Stimulated activated naive B cell treated with anti-CD40 and anti-IgM and Interleukin-4, amounts not matched to agents 10 μg/mL and 1 μg/mL and 100 μg/mL, for 72 hours (primary cell): ENCODE measurements around the gene KCNQ4.

ENCODE experiments used
- ATAC-seq, 2 donors: fragments of 150-1000 bp; cut with Tn5 transposase; replicated peaks; 2 replicates each; pipeline ENCODE4 v1.10.0; 2021; ENCODE audit warnings: moderate library complexity in 1 of 2
- DNase-seq: peaks from one replicate; pipeline ENCODE4 v3.0.0; 2021
- H3K27ac Mint-ChIP-seq: one replicate; pipeline ENCODE4 v1.8.0; 2022; ENCODE audit warnings: mild to moderate bottlenecking, mixed read lengths
- H3K27me3 Mint-ChIP-seq, 2 donors: one replicate each; pipeline ENCODE4 v1.8.0; 2022; ENCODE audit warnings: mixed read lengths in 2 of 2
- H3K36me3 Mint-ChIP-seq, 2 donors: one replicate each; pipeline ENCODE4 v1.8.0; 2022; ENCODE audit warnings: mixed read lengths in 2 of 2, mild to moderate bottlenecking in 1 of 2
- H3K4me1 Mint-ChIP-seq, 2 donors: one replicate each; pipeline ENCODE4 v1.8.0; 2022; ENCODE audit warnings: mixed read lengths in 2 of 2, mild to moderate bottlenecking in 1 of 2
- H3K4me3 Mint-ChIP-seq, 2 donors: one replicate each; pipeline ENCODE4 v1.8.0; 2022; ENCODE audit warnings: mild to moderate bottlenecking in 2 of 2, mixed read lengths in 2 of 2, moderate library complexity in 1 of 2
- H3K9me3 Mint-ChIP-seq, 2 donors: one replicate each; pipeline ENCODE4 v1.8.0; 2022; ENCODE audit warnings: mixed read lengths in 2 of 2, mild to moderate bottlenecking in 1 of 2

Gene KCNQ4

DNA sequence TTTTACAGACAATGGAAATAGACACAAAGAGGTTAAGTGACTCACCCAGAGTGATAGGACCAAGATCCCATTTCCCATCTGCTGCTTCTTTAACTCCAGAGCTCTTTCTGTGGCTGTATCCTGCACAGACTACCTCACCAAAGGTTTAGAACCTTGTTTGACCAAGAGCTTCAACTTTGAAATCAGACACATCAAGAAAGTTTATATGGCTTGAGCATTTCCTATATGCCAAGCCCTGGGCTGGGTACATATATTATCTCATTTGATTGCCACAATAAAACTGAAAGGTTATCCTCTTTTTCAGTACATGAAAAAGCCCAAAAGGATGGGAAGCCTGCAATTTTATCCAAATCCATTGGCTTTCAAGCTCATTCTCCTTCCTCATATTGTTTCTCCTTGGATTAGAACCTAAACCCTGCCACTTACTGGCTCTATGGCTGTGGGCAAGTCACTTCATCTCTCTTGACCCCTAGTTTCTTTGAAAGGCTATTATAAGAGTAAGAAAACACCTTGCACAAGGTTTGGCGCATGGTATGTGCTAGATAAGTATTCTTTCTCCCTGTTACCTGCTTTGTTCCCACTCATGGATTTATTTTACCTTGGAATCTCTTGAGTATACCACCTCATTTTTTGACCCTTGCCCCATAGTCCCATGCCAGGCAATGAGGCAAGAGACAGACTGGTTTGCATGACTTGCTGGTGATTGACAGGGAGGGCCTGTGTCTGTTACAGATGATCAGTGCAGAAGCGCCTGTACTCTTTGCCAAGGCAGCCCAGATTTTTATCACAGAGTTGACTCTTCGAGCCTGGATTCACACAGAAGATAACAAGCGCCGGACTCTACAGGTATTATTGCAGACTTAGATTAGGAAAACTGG lies 34.5 kb upstream of the KCNQ4 start:
- H3K27me3 Mint-ChIP-seq: no peaks in the 10 kb centered on the region
- no peak for DNase-seq
- H3K36me3 Mint-ChIP-seq: peaks cover 36 to 65% of the 10 kb centered on the region in 2 donors
- peaks cover 15 to 31% of the 10 kb centered on the region in 2 donors for H3K4me1 Mint-ChIP-seq
- no peaks in the 10 kb centered on the region for H3K9me3 Mint-ChIP-seq
- no peak overlapping the region for H3K27ac Mint-ChIP-seq
- no peak for ATAC-seq
- no peak overlapping the region for H3K4me3 Mint-ChIP-seq

DNA sequence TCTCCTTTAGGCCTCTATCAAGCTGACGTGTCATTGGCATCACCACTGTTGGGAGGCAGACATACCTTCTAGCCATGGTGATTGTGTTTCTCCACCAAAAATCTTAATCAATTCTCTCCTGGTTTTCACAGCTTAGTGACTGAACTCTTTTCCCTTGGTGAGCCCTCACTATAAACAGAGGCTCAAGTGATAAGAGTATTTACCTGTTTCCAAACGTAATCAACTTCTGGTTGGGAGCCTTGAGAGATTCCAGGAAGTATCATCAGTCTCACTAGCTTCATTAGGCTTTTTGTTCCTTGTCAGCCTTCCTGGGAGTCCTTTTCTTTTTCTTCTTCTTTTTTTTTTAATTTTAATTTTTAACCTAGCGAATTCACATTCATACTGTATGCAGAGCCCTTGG lies 33.8 kb upstream of the KCNQ4 start:
- no peak overlapping the region for H3K27ac Mint-ChIP-seq
- no peaks in the 10 kb centered on the region for H3K9me3 Mint-ChIP-seq
- peaks cover 41 to 65% of the 10 kb centered on the region in 2 donors for H3K36me3 Mint-ChIP-seq
- DNase-seq (no peak), ATAC-seq (no peak)
- no peaks in the 10 kb centered on the region for H3K27me3 Mint-ChIP-seq
- no peak overlapping the region for H3K4me3 Mint-ChIP-seq
- peaks cover 15 to 31% of the 10 kb centered on the region in 2 donors for H3K4me1 Mint-ChIP-seq

- ATAC-seq: no peak
- Mint-ChIP-seq H3K9me3 (no peaks in the 10 kb centered on the region), H3K27ac (no peak overlapping the region), H3K27me3 (no peaks in the 10 kb centered on the region), H3K4me1 (peaks cover 13 to 27% of the 10 kb centered on the region in 2 donors), H3K36me3 (peaks cover 43 to 65% of the 10 kb centered on the region in 2 donors), H3K4me3 (no peak overlapping the region)
- DNase-seq: no peak
Measured at GRCh38 chr1:40750451-40750908, 33.1 kb upstream of the KCNQ4 start.

DNA sequence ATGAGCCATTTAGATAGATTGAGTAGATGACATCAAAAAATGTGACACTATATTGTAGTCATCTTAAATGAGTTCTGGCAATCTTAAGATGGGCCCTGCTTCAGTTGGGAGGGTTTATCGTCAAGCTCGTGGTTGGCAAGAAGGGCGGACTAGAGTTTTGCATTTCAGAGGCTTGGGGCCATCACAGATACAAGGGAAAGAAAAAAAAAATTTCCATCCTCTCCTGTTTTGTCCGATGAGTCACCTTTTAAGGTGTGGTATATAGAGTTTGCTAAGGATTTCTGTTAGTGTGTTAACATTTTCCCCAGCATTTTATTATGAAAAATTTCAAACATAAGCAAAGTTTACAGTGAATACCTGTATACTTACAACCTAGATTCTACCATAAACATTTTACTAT lies 31.8 kb upstream of the KCNQ4 start:
- ATAC-seq: no peak
- DNase-seq: no peak
- Mint-ChIP-seq H3K27ac (no peak overlapping the region), H3K9me3 (no peaks in the 10 kb centered on the region), H3K36me3 (peaks cover 37 to 62% of the 10 kb centered on the region in 2 donors), H3K27me3 (no peaks in the 10 kb centered on the region), H3K4me1 (peaks cover 7 to 14% of the 10 kb centered on the region in 2 donors), H3K4me3 (no peak overlapping the region)

DNA sequence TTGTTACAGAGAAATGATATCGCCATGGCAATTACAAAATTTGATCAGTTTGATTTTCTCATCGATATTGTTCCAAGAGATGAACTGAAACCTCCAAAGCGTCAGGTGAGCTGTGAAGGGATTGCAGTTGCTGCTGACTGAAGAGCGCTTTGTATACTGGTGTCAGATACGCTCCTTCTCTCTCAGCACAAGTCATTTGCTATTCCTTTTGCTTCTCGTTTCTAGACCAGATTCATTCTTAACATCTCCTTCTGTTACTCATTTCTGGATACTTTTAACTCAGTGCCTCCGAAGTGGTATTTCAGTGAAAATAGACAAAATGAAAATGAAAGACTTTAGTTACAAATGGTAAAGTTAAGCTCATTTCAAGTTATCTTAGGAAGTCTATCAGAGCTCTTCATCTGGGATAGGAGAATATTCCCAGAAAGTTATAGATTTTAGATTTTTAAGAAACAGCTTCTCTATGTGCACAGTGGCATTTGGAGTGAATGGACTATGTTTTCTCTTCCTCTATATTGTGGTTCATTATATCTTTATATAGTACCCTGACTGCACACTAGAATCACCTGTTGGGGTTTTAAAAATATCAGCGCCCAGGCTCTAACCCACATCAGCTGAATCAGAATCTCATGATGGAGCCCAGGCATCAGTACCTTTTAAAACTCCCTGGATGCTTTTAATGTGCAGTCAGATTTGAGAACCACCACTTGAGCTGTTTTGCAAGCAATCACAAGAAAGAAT lies 30.3 kb upstream of the KCNQ4 start:
- ATAC-seq: peak; percentile 62 to 66

DNA sequence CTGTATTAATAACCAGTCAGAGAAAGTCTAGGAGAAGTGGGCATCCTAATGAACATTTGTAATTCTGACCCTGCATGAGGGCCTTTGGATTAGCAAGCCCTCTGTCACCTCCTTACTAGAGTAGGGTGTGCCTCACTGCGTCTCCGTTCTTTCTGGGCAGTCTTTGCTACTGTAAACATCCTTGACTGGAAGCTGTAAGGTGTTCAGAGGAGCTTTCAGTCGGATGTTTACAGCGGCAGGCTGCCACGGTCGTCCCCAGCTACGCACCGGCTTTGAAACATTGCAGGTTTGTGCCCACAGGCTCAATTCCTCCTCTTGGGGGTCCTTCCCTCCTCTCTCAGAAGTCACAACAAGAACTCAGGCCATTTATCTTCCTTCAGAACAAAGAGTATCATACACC lies 29.4 kb upstream of the KCNQ4 start:
- H3K27ac Mint-ChIP-seq: no peak overlapping the region

More for the DNA sequence above, 30.3 kb upstream of the KCNQ4 start:
- H3K27me3 Mint-ChIP-seq: no peaks in the 10 kb centered on the region
- peaks cover 31 to 58% of the 10 kb centered on the region in 2 donors for H3K36me3 Mint-ChIP-seq
- peak overlapping the region; percentile 27 for H3K27ac Mint-ChIP-seq
- peaks cover 5 to 12% of the 10 kb centered on the region in 2 donors for H3K4me1 Mint-ChIP-seq
- no peaks in the 10 kb centered on the region for H3K9me3 Mint-ChIP-seq
- DNase-seq: no peak
- H3K4me3 Mint-ChIP-seq: peak overlapping the region in 1 of 2 donors; percentile 8

DNA sequence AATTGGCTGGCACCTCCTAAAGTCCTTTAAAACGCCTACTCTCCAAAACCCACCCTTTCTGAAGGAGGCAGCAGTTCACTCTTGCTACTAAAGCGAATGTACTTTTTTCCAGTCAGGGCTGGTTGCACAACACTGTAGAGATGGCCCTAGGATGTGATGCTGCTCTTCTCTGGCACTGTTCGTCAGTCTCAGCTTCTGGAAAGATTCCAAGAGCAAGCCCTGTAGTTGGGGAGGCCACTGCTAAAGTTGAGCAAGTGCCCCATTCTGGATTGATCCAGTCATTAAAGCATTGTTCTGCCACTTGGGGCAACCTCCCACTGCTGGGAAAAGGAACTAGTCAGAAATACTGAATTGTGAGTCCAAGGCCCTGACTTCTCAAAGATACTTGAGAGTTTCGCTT lies 28.5 kb upstream of the KCNQ4 start:
- Mint-ChIP-seq H3K27ac (no peak overlapping the region), H3K27me3 (no peaks in the 10 kb centered on the region), H3K9me3 (no peaks in the 10 kb centered on the region), H3K4me1 (peaks cover 5 to 18% of the 10 kb centered on the region in 2 donors), H3K4me3 (no peak overlapping the region), H3K36me3 (peaks cover 40 to 65% of the 10 kb centered on the region in 2 donors)
- DNase-seq (no peak), ATAC-seq (no peak)

More for the DNA sequence above, 29.4 kb upstream of the KCNQ4 start:
- no peak overlapping the region for H3K4me3 Mint-ChIP-seq
- ATAC-seq (no peak), DNase-seq (no peak)
- peaks cover 5 to 12% of the 10 kb centered on the region in 2 donors for H3K4me1 Mint-ChIP-seq
- H3K36me3 Mint-ChIP-seq: peaks cover 33 to 60% of the 10 kb centered on the region in 2 donors
- no peaks in the 10 kb centered on the region for H3K27me3 Mint-ChIP-seq
- no peaks in the 10 kb centered on the region for H3K9me3 Mint-ChIP-seq

DNA sequence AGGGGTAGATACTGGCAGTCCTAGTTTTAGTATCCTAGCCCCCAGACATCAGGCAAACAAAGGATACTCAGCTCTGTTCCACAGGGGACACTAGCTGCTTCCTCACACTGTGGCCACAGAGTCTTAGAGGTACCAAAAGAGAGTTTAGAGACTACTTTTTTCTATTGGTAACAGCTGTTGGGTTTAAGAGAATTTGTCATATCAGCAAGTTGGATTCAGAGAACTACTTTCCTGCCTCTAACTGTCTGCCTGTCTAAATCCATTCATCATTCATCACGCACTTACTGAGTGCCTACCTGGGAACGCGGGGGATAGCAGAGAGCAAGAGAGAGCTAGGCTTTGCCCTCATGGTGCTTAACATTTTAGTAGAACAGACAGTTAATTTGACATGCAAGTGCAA lies 27.1 kb upstream of the KCNQ4 start:
- Mint-ChIP-seq H3K4me1 (peaks cover 6 to 22% of the 10 kb centered on the region in 2 donors), H3K4me3 (no peak overlapping the region), H3K27ac (peak overlapping the region; percentile 37), H3K27me3 (no peaks in the 10 kb centered on the region), H3K9me3 (no peaks in the 10 kb centered on the region), H3K36me3 (peaks cover 39 to 59% of the 10 kb centered on the region in 2 donors)
- DNase-seq: no peak
- ATAC-seq: no peak

DNA sequence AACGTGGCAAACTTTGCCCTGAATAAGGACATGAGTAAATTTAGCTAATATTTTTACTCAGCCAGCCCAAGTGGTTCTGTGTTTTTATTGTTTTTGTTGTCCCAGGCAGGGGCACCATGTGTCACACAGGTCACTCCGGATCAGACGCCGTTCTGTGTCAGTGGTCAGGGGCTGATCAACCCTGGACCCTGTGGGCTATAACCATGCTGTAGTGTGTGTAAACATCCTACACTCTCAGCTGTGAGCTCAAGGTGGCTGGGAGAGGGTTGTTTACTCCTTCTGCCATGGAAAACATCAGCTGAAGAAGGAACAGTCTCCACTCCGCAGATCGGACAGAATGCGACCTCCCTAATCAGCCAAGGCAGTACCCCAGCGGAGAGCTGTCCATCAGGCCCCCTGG lies 26.5 kb upstream of the KCNQ4 start:
- Mint-ChIP-seq H3K27me3 (no peaks in the 10 kb centered on the region), H3K4me3 (no peak overlapping the region), H3K36me3 (peaks cover 40 to 58% of the 10 kb centered on the region in 2 donors), H3K4me1 (peaks cover 8 to 25% of the 10 kb centered on the region in 2 donors), H3K27ac (peak overlapping the region; percentile 31), H3K9me3 (no peaks in the 10 kb centered on the region)
- DNase-seq (no peak), ATAC-seq (no peak)

DNA sequence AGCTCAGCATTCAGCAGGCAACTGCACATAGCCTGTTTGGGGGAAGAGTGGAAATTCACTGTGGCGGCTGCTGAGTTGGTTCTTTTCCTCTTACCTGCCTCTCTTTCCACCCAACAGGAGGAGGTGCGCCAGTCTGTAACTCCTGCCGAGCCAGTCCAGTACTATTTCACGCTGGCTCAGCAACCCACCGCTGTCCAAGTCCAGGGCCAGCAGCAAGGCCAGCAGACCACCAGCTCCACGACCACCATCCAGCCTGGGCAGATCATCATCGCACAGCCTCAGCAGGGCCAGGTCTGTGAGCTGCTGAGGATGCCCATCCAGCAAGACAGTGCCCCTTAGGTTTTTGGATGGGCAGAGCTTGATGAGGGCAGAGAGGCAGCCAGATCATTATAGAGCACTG lies 25.6 kb upstream of the KCNQ4 start:
- DNase-seq (no peak), ATAC-seq (no peak)
- Mint-ChIP-seq H3K27ac (no peak overlapping the region), H3K4me1 (peaks cover 9 to 30% of the 10 kb centered on the region in 2 donors), H3K27me3 (no peaks in the 10 kb centered on the region), H3K9me3 (no peaks in the 10 kb centered on the region), H3K4me3 (no peak overlapping the region), H3K36me3 (peaks cover 42 to 61% of the 10 kb centered on the region in 2 donors)

- no peak overlapping the region for H3K27ac Mint-ChIP-seq
- no peak overlapping the region for H3K4me3 Mint-ChIP-seq
- ATAC-seq (no peak), DNase-seq (no peak)
- H3K27me3 Mint-ChIP-seq: no peaks in the 10 kb centered on the region
- no peaks in the 10 kb centered on the region for H3K9me3 Mint-ChIP-seq
- H3K4me1 Mint-ChIP-seq: peaks cover 11 to 30% of the 10 kb centered on the region in 2 donors
- peaks cover 41 to 61% of the 10 kb centered on the region in 2 donors for H3K36me3 Mint-ChIP-seq
Measured at GRCh38 chr1:40758578-40759343, 24.8 kb upstream of the KCNQ4 start.

DNA sequence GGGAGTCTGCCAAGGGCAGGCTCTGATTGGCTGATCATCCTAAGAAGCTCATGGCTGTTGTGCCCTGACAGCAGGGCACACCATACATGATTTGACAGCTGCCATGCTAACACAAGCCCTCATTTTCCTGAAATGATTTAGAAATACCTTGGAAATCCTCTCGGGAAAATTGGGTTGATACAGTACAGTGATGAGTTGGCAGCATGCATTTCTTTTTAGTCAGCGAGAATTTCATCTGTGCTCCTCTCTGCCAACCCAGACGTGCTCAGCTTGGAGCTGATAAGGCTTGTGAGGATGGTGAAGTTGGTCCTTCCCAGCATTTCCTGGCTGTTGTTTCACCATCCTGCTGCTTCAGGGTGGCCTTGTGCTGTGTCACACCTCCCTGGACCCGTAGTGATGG lies 22.6 kb upstream of the KCNQ4 start:
- Mint-ChIP-seq H3K27me3 (no peaks in the 10 kb centered on the region), H3K9me3 (no peaks in the 10 kb centered on the region), H3K4me1 (peaks cover 20 to 41% of the 10 kb centered on the region in 2 donors), H3K27ac (peak overlapping the region; percentile 38), H3K36me3 (peaks cover 46 to 56% of the 10 kb centered on the region in 2 donors), H3K4me3 (no peak overlapping the region)
- no peak for ATAC-seq
- DNase-seq: no peak

DNA sequence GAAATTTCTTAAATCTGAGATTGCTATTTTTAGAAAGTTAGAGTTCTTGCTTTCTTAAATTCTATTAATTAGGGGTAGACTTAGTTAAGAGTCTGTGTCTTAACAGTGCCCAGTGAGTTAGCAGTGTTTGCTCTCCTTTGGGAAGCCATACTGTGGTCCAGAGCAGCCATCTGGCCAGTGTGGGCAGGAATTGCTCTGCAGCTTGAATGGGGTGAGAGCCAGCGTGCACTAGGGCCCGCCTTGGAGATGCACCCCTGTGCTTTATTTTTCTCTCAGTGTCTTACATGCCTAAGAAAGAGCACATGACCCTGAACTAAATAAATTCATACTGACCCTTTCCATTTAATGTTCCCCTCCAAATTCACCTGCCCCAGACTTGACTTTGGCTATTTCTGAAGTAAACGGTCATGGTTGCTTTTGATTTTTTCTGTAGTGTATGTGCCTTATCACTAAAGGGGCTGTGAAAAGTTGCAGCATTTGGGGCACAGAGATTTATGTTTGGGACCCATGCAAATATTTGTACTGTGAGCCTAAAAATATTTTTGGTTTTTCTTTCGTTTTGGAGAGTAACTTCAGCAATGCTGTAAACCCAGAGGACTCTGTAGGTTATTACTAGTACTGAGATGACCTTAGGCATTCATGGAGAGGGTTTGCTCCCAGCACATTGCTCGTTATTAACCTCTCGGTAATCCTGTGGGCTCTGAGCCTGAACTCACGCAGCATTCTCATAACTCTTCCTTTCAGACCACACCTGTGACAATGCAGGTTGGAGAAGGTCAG lies 21.3 kb upstream of the KCNQ4 start:
- H3K27me3 Mint-ChIP-seq: no peaks in the 10 kb centered on the region
- no peak for DNase-seq
- peak overlapping the region in 1 of 2 donors; percentile 17 for H3K4me3 Mint-ChIP-seq
- ATAC-seq: no peak
- H3K4me1 Mint-ChIP-seq: peaks cover 22 to 47% of the 10 kb centered on the region in 2 donors
- H3K36me3 Mint-ChIP-seq: peaks cover 54 to 64% of the 10 kb centered on the region in 2 donors
- H3K9me3 Mint-ChIP-seq: no peaks in the 10 kb centered on the region
- peak overlapping the region; percentile 51 for H3K27ac Mint-ChIP-seq
